Panc1 (cell line): ENCODE results near the gene GALNT9.

Experiments used
- SIN3A ChIP-seq: IDR thresholded peaks from 2 replicates; pipeline ENCODE4 v1.6.1; 2012; ENCODE audit warnings: low read depth, mild to moderate bottlenecking, low read length, moderate library complexity, borderline replicate concordance; ENCODE audit not compliant: insufficient read depth
- TF ChIP-seq, protein P1 (sequence below): fragments of 450-650 bp; IDR thresholded peaks from 2 replicates; pipeline ENCODE4 v1.5.1; 2017; ENCODE audit warnings: mild to moderate bottlenecking
- TF ChIP-seq, protein P2 (sequence below), 2 experiments: IDR thresholded peaks; 2 replicates each; pipeline ENCODE4 v1.6.1; 2011 to 2012; ENCODE audit warnings: low read depth in 2 of 2, control low read depth in 1 of 2, low read length in 1 of 2, mild to moderate bottlenecking in 1 of 2, moderate library complexity in 1 of 2; ENCODE audit not compliant: insufficient read depth in 1 of 2

DNA sequence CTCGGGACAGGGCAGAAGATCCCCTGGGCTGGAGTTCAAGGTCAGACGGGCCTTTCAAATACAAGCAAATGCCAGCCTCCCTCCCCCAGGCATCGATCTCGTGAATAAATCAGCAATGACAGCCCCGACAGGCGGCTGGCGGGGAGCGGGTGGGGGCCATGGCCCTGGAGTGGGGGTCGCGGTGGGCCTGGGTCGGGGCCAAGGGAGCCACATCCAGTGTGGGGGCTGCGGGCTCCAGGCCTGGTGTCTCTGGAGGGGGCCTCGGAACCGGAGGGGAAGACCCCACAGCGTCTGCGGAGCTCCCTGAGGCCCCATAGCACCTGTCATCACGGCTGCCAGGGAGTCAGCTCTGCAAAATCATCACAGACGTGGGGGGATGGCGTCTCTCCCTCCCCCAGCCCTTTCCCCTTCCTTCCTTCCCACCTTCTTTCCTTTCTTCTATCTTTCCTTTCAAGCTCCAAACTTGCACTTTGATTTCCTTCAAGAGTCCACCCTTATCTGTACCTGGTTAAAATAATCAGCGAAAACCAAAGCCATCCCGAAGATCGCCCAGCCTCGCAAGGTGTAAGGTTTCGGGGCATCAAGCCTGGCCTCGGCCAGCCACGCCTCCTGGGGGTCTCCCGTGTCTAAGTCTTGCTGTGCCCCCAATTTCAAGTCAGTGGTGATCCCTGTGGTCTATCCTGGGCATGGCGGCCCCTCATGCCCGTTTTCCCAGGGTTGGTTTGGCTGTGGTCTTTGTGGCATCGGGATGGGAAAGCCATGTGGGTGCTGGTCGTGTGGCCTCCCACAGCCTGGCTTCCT, 93.1 kb downstream of the GALNT9 start:
- TF ChIP-seq, protein P1, sequence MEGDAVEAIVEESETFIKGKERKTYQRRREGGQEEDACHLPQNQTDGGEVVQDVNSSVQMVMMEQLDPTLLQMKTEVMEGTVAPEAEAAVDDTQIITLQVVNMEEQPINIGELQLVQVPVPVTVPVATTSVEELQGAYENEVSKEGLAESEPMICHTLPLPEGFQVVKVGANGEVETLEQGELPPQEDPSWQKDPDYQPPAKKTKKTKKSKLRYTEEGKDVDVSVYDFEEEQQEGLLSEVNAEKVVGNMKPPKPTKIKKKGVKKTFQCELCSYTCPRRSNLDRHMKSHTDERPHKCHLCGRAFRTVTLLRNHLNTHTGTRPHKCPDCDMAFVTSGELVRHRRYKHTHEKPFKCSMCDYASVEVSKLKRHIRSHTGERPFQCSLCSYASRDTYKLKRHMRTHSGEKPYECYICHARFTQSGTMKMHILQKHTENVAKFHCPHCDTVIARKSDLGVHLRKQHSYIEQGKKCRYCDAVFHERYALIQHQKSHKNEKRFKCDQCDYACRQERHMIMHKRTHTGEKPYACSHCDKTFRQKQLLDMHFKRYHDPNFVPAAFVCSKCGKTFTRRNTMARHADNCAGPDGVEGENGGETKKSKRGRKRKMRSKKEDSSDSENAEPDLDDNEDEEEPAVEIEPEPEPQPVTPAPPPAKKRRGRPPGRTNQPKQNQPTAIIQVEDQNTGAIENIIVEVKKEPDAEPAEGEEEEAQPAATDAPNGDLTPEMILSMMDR = no peak
- TF ChIP-seq, protein P2, sequence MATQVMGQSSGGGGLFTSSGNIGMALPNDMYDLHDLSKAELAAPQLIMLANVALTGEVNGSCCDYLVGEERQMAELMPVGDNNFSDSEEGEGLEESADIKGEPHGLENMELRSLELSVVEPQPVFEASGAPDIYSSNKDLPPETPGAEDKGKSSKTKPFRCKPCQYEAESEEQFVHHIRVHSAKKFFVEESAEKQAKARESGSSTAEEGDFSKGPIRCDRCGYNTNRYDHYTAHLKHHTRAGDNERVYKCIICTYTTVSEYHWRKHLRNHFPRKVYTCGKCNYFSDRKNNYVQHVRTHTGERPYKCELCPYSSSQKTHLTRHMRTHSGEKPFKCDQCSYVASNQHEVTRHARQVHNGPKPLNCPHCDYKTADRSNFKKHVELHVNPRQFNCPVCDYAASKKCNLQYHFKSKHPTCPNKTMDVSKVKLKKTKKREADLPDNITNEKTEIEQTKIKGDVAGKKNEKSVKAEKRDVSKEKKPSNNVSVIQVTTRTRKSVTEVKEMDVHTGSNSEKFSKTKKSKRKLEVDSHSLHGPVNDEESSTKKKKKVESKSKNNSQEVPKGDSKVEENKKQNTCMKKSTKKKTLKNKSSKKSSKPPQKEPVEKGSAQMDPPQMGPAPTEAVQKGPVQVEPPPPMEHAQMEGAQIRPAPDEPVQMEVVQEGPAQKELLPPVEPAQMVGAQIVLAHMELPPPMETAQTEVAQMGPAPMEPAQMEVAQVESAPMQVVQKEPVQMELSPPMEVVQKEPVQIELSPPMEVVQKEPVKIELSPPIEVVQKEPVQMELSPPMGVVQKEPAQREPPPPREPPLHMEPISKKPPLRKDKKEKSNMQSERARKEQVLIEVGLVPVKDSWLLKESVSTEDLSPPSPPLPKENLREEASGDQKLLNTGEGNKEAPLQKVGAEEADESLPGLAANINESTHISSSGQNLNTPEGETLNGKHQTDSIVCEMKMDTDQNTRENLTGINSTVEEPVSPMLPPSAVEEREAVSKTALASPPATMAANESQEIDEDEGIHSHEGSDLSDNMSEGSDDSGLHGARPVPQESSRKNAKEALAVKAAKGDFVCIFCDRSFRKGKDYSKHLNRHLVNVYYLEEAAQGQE (IDR thresholded peaks at IDR 0.05; ENCODE audit: insufficient read depth in 1 of 2, low read depth in 2 of 2, low read length in 1 of 2) = no peak
- TF ChIP-seq SIN3A = no peak
